CD4-positive, alpha-beta T cell treated with Interleukin-4 for 1 hour (primary cell): Measurements from ENCODE around the gene PTPN3.
"Not testable (repeated sequence)": the region's sequence is repeated elsewhere in the genome, so short reads cannot be mapped to it uniquely, and the experiment has no call there.

Source experiments
- DNase-seq, 2 donors: peaks; one replicate each; pipeline ENCODE4 v3.0.0-alpha.2; 2020 to 2022

PTPN3 gene

GRCh38 chr9:109382585-109382984, 115.5 kb downstream of the PTPN3 start:
- no peak for DNase-seq

- no peak for DNase-seq
Observed at GRCh38 chr9:109382182-109382581, 115.9 kb downstream of the PTPN3 start.

GRCh38 chr9:109381011-109381729, 116.9 kb downstream of the PTPN3 start:
- DNase-seq = no peak

GRCh38 chr9:109379513-109379912, 118.6 kb downstream of the PTPN3 start:
- no peak for DNase-seq

GRCh38 chr9:109378316-109378715, 119.8 kb downstream of the PTPN3 start:
- no peak for DNase-seq

GRCh38 chr9:109372246-109372645, 125.9 kb downstream of the PTPN3 start:
- DNase-seq = no peak

GRCh38 chr9:109371374-109371773, 126.7 kb downstream of the PTPN3 start:
- no peak for DNase-seq

- no peak for DNase-seq
Observed at GRCh38 chr9:109369285-109369684, 128.8 kb downstream of the PTPN3 start.

- no peak for DNase-seq
Observed at GRCh38 chr9:109360771-109361170, 137.3 kb downstream of the PTPN3 start.

- not testable (repeated sequence) for DNase-seq
Observed at GRCh38 chr9:109358968-109359603, 139.0 kb downstream of the PTPN3 start.

GRCh38 chr9:109355564-109356297, 142.4 kb downstream of the PTPN3 start:
- DNase-seq = no peak

GRCh38 chr9:109354190-109354589, 143.9 kb downstream of the PTPN3 start:
- DNase-seq = no peak

GRCh38 chr9:109351032-109351431, 147.1 kb downstream of the PTPN3 start:
- DNase-seq = no peak

- DNase-seq = no peak
Observed at GRCh38 chr9:109349421-109349846, 148.7 kb downstream of the PTPN3 start.

- DNase-seq = no peak
Observed at GRCh38 chr9:109346904-109347303, 151.2 kb downstream of the PTPN3 start.

- DNase-seq = no peak
Observed at GRCh38 chr9:109344866-109345265, 153.2 kb downstream of the PTPN3 start.

GRCh38 chr9:109342878-109343277, 155.2 kb downstream of the PTPN3 start:
- no peak for DNase-seq

- no peak for DNase-seq
Observed at GRCh38 chr9:109341561-109341960, 156.5 kb downstream of the PTPN3 start.

- not testable (repeated sequence) for DNase-seq
Observed at GRCh38 chr9:109340979-109341378, 157.1 kb downstream of the PTPN3 start.

GRCh38 chr9:109336409-109336808, 161.7 kb downstream of the PTPN3 start:
- DNase-seq = no peak

GRCh38 chr9:109335929-109336328, 162.2 kb downstream of the PTPN3 start:
- DNase-seq = no peak

GRCh38 chr9:109335121-109335520, 163.0 kb downstream of the PTPN3 start:
- DNase-seq = no peak

GRCh38 chr9:109331353-109331752, 166.8 kb downstream of the PTPN3 start:
- DNase-seq = no peak
